Measurements from ENCODE around the gene SELENON. TPM values are rescaled to one million over a fixed set of nuclear protein-coding genes. Genes with fewer than 3 reads are reported as not detected.

SELENON gene
- total RNA-seq, 4 donors from 2014 or later: 19.7 to 34.5 (median 24.5) TPM

- Histone ChIP-seq H3K4me3 (no peak overlapping the region), H3K4me1 (peaks cover 9 to 41% (median 17%) of the 10 kb centered on the region in 3 donors), H3K9me3 (no peaks in the 10 kb centered on the region), H3K36me3 (peaks cover 0 to 6% (median 0%) of the 10 kb centered on the region in 3 donors), H3K27ac (no peak overlapping the region), H3K27me3 (no peaks in the 10 kb centered on the region)
- WGBS, 2 donors: 60 to 77% methylated on average over 3 of the region's 3 CpGs
- intact Hi-C loops (cut with DNase I): no loop called here
- DNase-seq: no peak
- TF ChIP-seq POLR2A (IDR thresholded peaks at IDR 0.05) (no peak), CTCF (IDR thresholded peaks at IDR 0.05) (no peak)
These were observed 43.8 kb upstream of the SELENON start for GRCh38 chr1:25756215-25756614.

- Histone ChIP-seq H3K4me3 (no peak overlapping the region), H3K4me1 (peaks cover 9 to 41% (median 17%) of the 10 kb centered on the region in 3 donors), H3K9me3 (no peaks in the 10 kb centered on the region), H3K27me3 (no peaks in the 10 kb centered on the region), H3K27ac (no peak overlapping the region), H3K36me3 (peaks cover 0 to 6% (median 0%) of the 10 kb centered on the region in 3 donors)
- WGBS, 2 donors: 51 to 73% methylated on average over 9 to 11 of the region's 12 CpGs
- no peak for TF ChIP-seq POLR2A (IDR thresholded peaks at IDR 0.05)
- TF ChIP-seq CTCF (IDR thresholded peaks at IDR 0.05): no peak
- DNase-seq: no peak
- intact Hi-C loops (cut with DNase I): no loop called here
These were observed 42.7 kb upstream of the SELENON start for GRCh38 chr1:25757151-25757845.

- Histone ChIP-seq H3K9me3 (no peaks in the 10 kb centered on the region), H3K4me1 (peaks cover 9 to 41% (median 17%) of the 10 kb centered on the region in 3 donors), H3K27ac (no peak overlapping the region), H3K27me3 (no peaks in the 10 kb centered on the region), H3K36me3 (peaks cover 0 to 6% (median 0%) of the 10 kb centered on the region in 3 donors), H3K4me3 (no peak overlapping the region)
- DNase-seq: no peak
- no peak for TF ChIP-seq CTCF (IDR thresholded peaks at IDR 0.05)
- TF ChIP-seq POLR2A (IDR thresholded peaks at IDR 0.05): no peak
- intact Hi-C loops (cut with DNase I): no loop called here
- WGBS, 2 donors: 78 to 89% methylated on average over 2 to 3 of the region's 5 CpGs
These were observed 42.2 kb upstream of the SELENON start for GRCh38 chr1:25757846-25758185.

DNA sequence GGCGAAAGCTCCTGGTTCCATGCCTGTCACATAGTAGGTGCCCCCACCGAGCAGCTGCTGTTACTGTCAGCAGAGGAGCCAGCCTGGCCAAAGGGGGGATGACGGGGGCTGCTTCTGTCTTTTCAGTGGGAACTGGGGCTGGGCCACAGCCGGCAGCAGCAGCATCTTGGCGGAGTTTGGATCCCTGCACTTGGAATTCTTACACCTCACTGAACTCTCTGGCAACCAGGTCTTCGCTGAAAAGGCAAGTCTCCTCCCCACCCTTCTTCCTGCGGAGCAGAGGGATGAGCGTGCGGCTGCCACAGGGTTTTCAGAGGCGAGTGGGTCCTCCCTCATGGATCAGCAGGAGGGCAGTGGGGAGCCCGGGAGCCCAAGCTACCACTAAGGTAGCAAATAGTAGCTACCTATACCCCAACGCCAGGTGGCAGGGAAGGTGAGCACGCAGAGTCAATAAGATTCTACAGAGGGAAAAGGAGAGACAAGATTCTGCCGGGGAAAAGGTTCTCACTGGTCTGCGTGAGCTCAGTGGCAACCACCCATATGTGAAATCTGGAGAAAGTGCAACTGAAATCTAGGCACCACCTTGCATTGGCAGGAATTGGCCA is 41.4 kb upstream of the SELENON start:
- Histone ChIP-seq H3K4me1 (peaks cover 9 to 39% (median 17%) of the 10 kb centered on the region in 3 donors), H3K27me3 (no peaks in the 10 kb centered on the region), H3K4me3 (no peak overlapping the region), H3K36me3 (peaks cover 0 to 6% (median 0%) of the 10 kb centered on the region in 3 donors), H3K9me3 (no peaks in the 10 kb centered on the region), H3K27ac (no peak overlapping the region)
- TF ChIP-seq POLR2A (IDR thresholded peaks at IDR 0.05): no peak
- peak in 1 of 6 experiments; percentile 21 for TF ChIP-seq CTCF (IDR thresholded peaks at IDR 0.05)
- 87 to 100% methylated on average over 5 to 8 of the region's 15 CpGs for WGBS, 2 donors
- intact Hi-C loops (cut with DNase I): no loop called here
- DNase-seq: no peak

DNA sequence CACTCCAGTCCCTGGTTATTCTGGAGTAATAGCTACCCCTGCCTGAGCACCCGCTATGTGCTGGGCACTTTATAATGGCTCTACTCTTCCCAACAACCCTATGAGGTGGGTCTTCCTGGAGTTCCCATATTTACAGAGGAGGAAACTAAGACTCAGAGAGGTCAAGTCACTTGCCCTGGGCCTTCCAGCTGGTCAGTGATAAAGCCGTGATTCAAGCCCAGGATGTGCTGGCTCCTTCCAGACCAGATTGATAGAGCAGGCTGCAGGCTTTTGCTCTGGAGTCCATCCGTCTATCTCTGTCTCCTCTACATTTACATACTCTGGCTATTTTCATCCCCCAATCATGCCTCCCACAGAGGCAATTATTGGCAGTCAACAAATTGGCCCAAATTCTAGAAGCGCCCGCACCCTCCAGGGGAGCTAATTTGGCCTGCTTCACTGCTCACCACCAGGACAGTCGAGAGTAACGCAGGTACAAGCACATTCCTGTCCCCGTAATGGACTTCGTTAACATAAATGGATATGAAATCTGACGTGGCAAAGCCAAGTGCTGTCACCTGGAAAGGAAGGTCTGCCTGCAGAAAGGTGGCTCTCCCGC is 39.8 kb upstream of the SELENON start:
- peaks cover 0 to 25% (median 2%) of the 10 kb centered on the region in 3 donors for H3K4me1 ChIP-seq
- no peak overlapping the region for H3K4me3 ChIP-seq
- TF ChIP-seq POLR2A (IDR thresholded peaks at IDR 0.05) (no peak), CTCF (IDR thresholded peaks at IDR 0.05) (no peak)
- 82 to 83% methylated on average over 7 to 9 of the region's 11 CpGs for WGBS, 2 donors
- H3K27me3 ChIP-seq: no peaks in the 10 kb centered on the region
- intact Hi-C loops (cut with DNase I): no loop called here
- H3K36me3 ChIP-seq: peaks cover 0 to 9% (median 0%) of the 10 kb centered on the region in 3 donors
- no peak overlapping the region for H3K27ac ChIP-seq
- no peaks in the 10 kb centered on the region for H3K9me3 ChIP-seq
- DNase-seq: no peak
